ENCODE results near the gene XRN2. TPM values are rescaled to one million over a fixed set of nuclear protein-coding genes. Genes with fewer than 3 reads are reported as not detected.
"Not testable (repeated sequence)": the region's sequence is repeated elsewhere in the genome, so short reads cannot be mapped to it uniquely, and the experiment has no call there.

Gene XRN2
- total RNA-seq, 1 donor from 2014 or later, result 76.6 TPM

DNA sequence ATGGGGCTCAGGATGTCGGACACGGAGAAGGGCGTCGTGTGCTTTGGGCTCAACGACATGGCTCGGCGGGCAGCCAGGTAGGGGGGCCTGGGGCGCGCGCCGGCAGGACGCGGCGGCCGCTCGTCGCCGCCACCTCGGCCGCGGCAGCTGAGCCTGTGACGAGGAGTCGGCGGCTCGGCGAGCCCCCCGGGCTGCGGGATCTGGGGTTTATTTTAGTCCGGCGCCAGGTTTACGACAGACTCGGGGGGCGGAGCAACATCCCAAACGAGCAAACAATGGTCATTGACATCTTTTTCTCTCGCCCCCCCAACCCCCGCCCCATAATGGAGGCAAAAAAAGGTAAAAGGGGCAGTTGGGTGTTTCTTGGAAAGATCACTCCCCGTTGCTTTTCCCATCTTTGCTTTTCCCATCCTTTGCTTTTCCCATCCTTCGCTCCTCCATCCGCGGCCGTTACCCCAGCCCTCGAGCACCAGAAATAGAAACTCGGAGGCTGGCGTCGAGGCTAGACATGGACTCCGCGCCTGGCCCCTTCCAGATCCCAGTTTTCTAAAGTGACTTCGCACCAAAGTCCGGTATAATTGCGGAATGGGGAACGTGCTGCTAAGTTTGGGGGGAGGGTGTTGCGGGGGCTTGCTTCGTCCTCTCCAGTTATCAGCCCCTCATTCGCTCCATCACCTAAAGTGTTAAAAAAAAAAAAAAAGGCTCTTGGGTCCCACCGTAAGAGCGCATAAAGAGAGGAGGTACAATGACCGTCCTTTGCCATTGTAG, 94.4 kb downstream of the XRN2 start, which contains the start of gene NKX2-4:
NKX2-4 (minus strand) TSS at position 186 of the 768 bp plus-strand sequence; CDS start at position 59, 127 bp downstream.
- Mint-ChIP-seq H3K27ac (no peak within 1 kb of the TSS), H3K4me3 (peak within 1 kb of the TSS; percentile 75), H3K4me1 (ENCODE audit: unreplicated experiment) (no peaks in the 10 kb centered on the region), H3K27me3 (peaks cover 80% of the 10 kb centered on the region), H3K36me3 (no peaks in the 10 kb centered on the region), H3K9me3 (no peaks in the 10 kb centered on the region)
- TF ChIP-seq, protein P1, sequence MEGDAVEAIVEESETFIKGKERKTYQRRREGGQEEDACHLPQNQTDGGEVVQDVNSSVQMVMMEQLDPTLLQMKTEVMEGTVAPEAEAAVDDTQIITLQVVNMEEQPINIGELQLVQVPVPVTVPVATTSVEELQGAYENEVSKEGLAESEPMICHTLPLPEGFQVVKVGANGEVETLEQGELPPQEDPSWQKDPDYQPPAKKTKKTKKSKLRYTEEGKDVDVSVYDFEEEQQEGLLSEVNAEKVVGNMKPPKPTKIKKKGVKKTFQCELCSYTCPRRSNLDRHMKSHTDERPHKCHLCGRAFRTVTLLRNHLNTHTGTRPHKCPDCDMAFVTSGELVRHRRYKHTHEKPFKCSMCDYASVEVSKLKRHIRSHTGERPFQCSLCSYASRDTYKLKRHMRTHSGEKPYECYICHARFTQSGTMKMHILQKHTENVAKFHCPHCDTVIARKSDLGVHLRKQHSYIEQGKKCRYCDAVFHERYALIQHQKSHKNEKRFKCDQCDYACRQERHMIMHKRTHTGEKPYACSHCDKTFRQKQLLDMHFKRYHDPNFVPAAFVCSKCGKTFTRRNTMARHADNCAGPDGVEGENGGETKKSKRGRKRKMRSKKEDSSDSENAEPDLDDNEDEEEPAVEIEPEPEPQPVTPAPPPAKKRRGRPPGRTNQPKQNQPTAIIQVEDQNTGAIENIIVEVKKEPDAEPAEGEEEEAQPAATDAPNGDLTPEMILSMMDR (conservative IDR thresholded peaks at IDR 0.05), result no peak
- no peak for DNase-seq (ENCODE audit: extremely low spot score, unreplicated experiment)

GRCh38 chr20:21398109-21399004, 95.2 kb downstream of the XRN2 start:
- Mint-ChIP-seq H3K27ac (no peak overlapping the region), H3K4me1 (ENCODE audit: unreplicated experiment) (no peaks in the 10 kb centered on the region), H3K4me3 (peak overlapping the region; percentile 75), H3K27me3 (peaks cover 78% of the 10 kb centered on the region), H3K9me3 (no peaks in the 10 kb centered on the region), H3K36me3 (no peaks in the 10 kb centered on the region)
- DNase-seq (ENCODE audit: extremely low spot score, unreplicated experiment), result no peak
- TF ChIP-seq, protein P1 (conservative IDR thresholded peaks at IDR 0.05), result no peak

DNA sequence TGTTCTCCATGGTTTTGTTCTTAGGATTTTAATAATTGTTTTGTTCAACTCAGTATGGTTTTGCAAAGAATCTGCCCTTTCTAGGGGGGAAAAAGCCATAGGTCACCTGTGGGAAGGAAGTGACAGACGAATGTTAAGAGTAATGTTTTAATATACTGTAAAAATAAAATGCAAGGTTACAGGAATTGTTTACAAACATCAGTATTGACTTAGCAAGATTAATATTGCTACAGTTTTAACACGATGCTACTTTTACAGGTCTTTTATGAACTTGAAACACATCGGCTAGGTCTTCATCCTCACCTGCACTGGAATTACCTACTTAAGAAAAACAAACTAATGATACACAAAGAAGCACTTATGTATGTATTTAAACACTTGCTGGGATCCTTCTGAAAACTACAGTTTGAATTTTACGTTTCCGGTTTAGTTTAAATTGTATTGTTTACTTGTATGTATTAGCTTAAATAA, 95.9 kb downstream of the XRN2 start:
- TF ChIP-seq, protein P1 (conservative IDR thresholded peaks at IDR 0.05), result no peak
- Mint-ChIP-seq H3K36me3 (no peaks in the 10 kb centered on the region), H3K4me1 (ENCODE audit: unreplicated experiment) (no peaks in the 10 kb centered on the region), H3K27me3 (peaks cover 77% of the 10 kb centered on the region), H3K27ac (no peak overlapping the region), H3K4me3 (no peak overlapping the region), H3K9me3 (no peaks in the 10 kb centered on the region)
- no peak for DNase-seq (ENCODE audit: extremely low spot score, unreplicated experiment)

DNA sequence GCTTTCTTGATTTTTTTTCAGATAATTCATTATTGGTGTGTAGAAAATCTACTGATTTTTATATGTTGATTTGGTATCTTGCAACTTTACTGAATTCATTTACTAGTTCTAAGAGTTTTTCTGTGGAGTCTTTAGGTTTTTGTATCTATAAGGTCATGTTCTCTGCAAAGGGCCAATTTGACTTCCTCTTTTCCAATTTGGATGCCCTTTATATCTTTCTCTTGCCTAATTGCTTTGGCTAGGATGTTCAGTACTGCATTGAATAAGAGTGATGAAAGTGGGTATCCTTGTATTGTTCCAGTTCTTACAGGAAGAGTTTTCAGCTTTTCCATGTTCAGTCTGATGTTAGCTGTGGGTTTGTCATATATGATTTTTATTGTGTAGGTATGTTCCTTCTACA, 108.6 kb downstream of the XRN2 start:
- Mint-ChIP-seq H3K27me3 (peaks cover 72% of the 10 kb centered on the region), H3K36me3 (no peaks in the 10 kb centered on the region), H3K27ac (no peak overlapping the region), H3K4me1 (ENCODE audit: unreplicated experiment) (no peaks in the 10 kb centered on the region), H3K4me3 (no peak overlapping the region), H3K9me3 (peaks cover 9% of the 10 kb centered on the region)
- TF ChIP-seq, protein P1 (conservative IDR thresholded peaks at IDR 0.05), result no peak
- DNase-seq (ENCODE audit: extremely low spot score, unreplicated experiment), result no peak

DNA sequence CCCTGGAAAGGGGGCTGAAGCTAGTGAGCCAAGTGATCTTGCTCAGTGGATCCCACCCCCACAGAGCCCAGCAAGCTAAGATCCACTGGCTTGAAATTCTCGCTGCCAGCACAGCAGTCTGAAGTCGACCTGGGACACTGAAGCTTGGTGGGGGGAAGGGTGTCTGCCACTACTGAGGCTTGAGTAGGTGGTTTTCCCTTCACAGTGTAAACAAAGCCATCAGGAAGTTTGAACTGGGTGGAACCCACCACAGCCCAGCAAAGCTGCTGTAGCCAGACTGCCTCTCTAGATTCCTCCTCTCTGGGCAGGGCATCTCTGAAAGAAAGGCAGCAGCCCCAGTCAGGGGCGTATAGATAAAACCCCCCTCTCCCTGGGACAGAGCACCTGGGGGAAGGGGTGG, 110.9 kb downstream of the XRN2 start:
- H3K27ac Mint-ChIP-seq; DNase-seq (ENCODE audit: extremely low spot score, unreplicated experiment); H3K36me3 Mint-ChIP-seq; H3K4me1 Mint-ChIP-seq (ENCODE audit: unreplicated experiment); H3K9me3 Mint-ChIP-seq; H3K4me3 Mint-ChIP-seq: not testable (repeated sequence)
- H3K27me3 Mint-ChIP-seq, result peaks cover 75% of the 10 kb centered on the region

- H3K4me1 Mint-ChIP-seq (ENCODE audit: unreplicated experiment); H3K27ac Mint-ChIP-seq; H3K4me3 Mint-ChIP-seq; H3K36me3 Mint-ChIP-seq; H3K9me3 Mint-ChIP-seq; DNase-seq (ENCODE audit: extremely low spot score, unreplicated experiment): not testable (repeated sequence)
- peaks cover 43% of the 10 kb centered on the region for H3K27me3 Mint-ChIP-seq
Observed at GRCh38 chr20:21419147-21419546, 116.0 kb downstream of the XRN2 start.

Measured in type B pancreatic cell (in vitro differentiated cells).